Activated CD8-positive, alpha-beta T cell treated with anti-CD3 and anti-CD28 coated beads for 36 hours (primary cell): ENCODE data around the gene SS18. TPM values are rescaled to one million over a fixed set of nuclear protein-coding genes. Genes with fewer than 3 reads are reported as not detected.

Experiments used
- ATAC-seq: fragments of 200-7000 bp; cut with Tn5 transposase; one replicate; pipeline ENCODE4 v1.10.0; 2021; ENCODE audit warnings: mild to moderate bottlenecking, moderate library complexity
- CTCF ChIA-PET: fragments of 350-600 bp; sonication (Branson Sonifier 250); formaldehyde crosslinking; loops from one replicate; lab custom pipeline; 2021; ENCODE audit warnings: antibody characterized with exemption; lab: Charles Lee
- POLR2A ChIA-PET: fragments of 350-600 bp; sonication (Branson Sonifier 250); formaldehyde crosslinking; loops from one replicate; lab custom pipeline; 2021; ENCODE audit warnings: antibody characterized with exemption; lab: Charles Lee
- DNase-seq: peaks from one replicate; pipeline ENCODE4 v3.0.0-alpha.2; 2020
- H3K27ac Mint-ChIP-seq: one replicate; pipeline ENCODE4 v1.8.0; 2021; ENCODE audit warnings: mild to moderate bottlenecking, mixed read lengths
- H3K27me3 Mint-ChIP-seq: one replicate; pipeline ENCODE4 v1.8.0; 2021; ENCODE audit warnings: mixed read lengths
- H3K36me3 Mint-ChIP-seq: one replicate; pipeline ENCODE4 v1.8.0; 2021; ENCODE audit warnings: low read depth, mixed read lengths
- H3K4me1 Mint-ChIP-seq: one replicate; pipeline ENCODE4 v1.8.0; 2021; ENCODE audit warnings: low read depth, mixed read lengths
- H3K4me3 Mint-ChIP-seq: one replicate; pipeline ENCODE4 v1.8.0; 2021; ENCODE audit warnings: mild to moderate bottlenecking, moderate library complexity, mixed read lengths
- H3K9me3 Mint-ChIP-seq: one replicate; pipeline ENCODE4 v1.8.0; 2021; ENCODE audit warnings: mixed read lengths
- intact Hi-C: fragments of 100-400 bp; cut with micrococcal nuclease; formaldehyde crosslinking; loops from one replicate; pipeline ENCODE4 v1.10.0; 2022
- total RNA-seq, 2 experiments: library from RNA; stranded (reverse); gene quantifications; one replicate each; pipeline ENCODE4 v1.2.3, GENCODE V29; 2021
- TF ChIP-seq, protein P1 (sequence below): fragments of 200-600 bp; IDR thresholded peaks from one replicate; pipeline ENCODE4 v1.8.0; 2022; ENCODE audit warnings: antibody characterized with exemption, mild to moderate bottlenecking

SS18 gene
- total RNA-seq, 2 experiments from 2014 or later, result 37.4 to 38.2 TPM

DNA sequence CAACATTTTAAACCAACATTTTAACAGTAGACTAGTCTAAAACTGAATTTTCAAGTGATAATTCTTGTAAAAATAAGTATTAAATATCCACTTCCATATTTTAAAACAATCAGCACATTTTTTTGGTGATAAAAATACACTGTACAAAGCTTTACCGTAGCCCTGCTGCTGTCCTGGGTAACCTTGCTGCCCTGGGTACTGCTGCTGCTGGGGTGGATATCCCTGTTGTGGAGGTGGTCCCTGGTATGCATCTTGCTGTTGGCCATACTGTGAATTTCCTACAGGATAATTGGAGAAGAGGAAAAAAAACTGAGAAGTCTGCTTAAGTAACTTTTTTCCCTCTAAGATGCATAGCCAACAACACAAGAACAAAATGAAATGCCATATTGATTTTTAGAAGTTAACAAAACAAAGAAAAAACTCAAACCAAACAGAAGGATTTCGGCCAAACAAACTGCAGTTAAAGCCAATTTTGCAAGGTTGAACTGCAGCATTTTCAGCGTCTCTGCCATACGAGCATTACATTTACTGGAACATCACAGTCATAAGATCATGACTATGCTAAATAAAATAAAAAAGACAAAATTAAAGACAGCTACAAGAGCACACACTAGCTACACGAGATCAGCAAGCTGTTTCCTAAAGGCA is 55.4 kb downstream of the SS18 start:
- TF ChIP-seq, protein P1, sequence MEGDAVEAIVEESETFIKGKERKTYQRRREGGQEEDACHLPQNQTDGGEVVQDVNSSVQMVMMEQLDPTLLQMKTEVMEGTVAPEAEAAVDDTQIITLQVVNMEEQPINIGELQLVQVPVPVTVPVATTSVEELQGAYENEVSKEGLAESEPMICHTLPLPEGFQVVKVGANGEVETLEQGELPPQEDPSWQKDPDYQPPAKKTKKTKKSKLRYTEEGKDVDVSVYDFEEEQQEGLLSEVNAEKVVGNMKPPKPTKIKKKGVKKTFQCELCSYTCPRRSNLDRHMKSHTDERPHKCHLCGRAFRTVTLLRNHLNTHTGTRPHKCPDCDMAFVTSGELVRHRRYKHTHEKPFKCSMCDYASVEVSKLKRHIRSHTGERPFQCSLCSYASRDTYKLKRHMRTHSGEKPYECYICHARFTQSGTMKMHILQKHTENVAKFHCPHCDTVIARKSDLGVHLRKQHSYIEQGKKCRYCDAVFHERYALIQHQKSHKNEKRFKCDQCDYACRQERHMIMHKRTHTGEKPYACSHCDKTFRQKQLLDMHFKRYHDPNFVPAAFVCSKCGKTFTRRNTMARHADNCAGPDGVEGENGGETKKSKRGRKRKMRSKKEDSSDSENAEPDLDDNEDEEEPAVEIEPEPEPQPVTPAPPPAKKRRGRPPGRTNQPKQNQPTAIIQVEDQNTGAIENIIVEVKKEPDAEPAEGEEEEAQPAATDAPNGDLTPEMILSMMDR, result no peak
- H3K4me1 Mint-ChIP-seq, result peaks cover 2% of the 10 kb centered on the region
- DNase-seq, result no peak
- ChIA-PET POLR2A (no interaction called here), CTCF (no interaction called here)
- H3K36me3 Mint-ChIP-seq, result peaks cover 53% of the 10 kb centered on the region
- no peak for ATAC-seq
- no peaks in the 10 kb centered on the region for H3K27me3 Mint-ChIP-seq
- H3K27ac Mint-ChIP-seq, result no peak overlapping the region
- no peaks in the 10 kb centered on the region for H3K9me3 Mint-ChIP-seq
- no peak overlapping the region for H3K4me3 Mint-ChIP-seq
- intact Hi-C loops, result no loop called here

DNA sequence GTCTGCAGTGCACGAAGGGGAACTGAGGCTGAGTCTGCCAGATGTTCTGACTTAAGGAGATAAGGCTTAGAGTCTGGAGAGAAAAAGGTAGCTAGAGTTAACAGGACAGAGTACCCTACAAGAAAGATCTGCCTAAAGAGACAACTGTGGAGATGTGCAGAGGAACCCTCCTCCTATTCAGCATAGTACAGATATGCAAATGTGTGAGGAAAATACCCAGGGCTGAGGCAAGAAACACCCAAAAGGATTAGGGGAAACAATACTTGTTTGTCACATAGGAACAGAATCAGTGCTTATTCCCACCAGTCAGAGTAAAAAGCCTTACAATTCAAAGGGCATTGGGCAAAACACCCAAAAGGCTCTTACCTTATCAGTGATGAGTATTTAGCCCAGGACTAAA is 67.8 kb downstream of the SS18 start:
- no peaks in the 10 kb centered on the region for H3K27me3 Mint-ChIP-seq
- peaks cover 7% of the 10 kb centered on the region for H3K4me1 Mint-ChIP-seq
- no peak for DNase-seq
- ChIA-PET CTCF (no interaction called here), POLR2A (no interaction called here)
- no peak overlapping the region for H3K4me3 Mint-ChIP-seq
- TF ChIP-seq, protein P1, result no peak
- no peak overlapping the region for H3K27ac Mint-ChIP-seq
- no peaks in the 10 kb centered on the region for H3K9me3 Mint-ChIP-seq
- intact Hi-C loops, result no loop called here
- peaks cover 56% of the 10 kb centered on the region for H3K36me3 Mint-ChIP-seq
- no peak for ATAC-seq

DNA sequence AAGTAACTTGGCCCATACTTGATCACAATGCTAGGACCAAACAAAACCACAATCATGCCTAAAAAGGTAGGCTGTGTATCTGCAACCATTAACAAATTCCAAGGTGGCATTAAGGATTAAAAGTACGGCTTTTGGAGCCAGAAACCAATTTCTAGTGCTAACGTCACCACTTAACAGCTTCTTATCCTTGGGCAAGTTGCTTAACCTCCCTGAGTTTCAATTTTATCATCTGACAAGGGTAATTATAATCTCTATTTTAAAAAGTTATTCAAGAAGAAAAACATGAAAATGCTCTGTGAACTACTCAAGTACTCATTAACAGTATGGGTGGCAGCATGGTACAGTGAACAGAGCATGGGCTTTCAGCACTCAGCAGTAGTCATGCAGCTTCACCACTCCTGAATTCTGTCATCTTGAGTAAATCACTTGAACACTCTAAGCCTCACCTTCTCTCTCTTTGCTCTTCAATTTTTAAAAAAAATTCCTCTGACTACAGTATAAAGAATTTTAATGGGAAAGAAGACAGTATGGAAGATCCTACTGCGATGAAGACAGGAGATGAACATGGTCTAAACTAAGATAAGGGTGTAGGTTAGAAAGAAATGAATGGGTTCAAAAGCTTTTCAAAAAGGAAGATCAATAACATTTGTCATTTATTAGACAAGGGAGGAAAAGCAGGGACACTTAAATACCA is 69.2 kb downstream of the SS18 start:
- no peaks in the 10 kb centered on the region for H3K9me3 Mint-ChIP-seq

DNA sequence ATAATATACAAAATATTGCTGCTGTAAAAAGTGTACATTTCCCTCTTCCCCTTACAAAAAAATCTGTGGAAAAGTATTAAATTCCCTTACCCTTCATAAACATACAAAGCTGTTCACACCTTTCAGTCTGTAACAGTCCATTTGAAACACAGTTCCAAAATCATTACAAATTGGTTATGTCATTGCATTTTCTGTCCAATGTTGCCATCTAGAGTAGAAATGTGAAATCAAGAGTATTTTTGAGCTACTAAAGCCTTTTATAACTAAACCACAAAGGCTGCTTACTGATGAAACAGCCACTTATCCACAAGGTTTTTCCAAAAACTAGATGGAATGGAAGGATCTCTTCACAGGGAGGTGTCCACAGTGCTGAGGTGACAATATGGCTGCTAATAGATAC is 72.5 kb downstream of the SS18 start:
- ChIA-PET POLR2A (no interaction called here), CTCF (interaction anchor here (1.3 kb wide), 1 partner anchor 13 kb away, joined by 5 read pairs; no protein-coding TSS in a partner anchor)
- Mint-ChIP-seq H3K36me3 (peaks cover 35% of the 10 kb centered on the region), H3K4me3 (no peak overlapping the region), H3K4me1 (no peaks in the 10 kb centered on the region), H3K27ac (no peak overlapping the region), H3K9me3 (no peaks in the 10 kb centered on the region), H3K27me3 (no peaks in the 10 kb centered on the region)
- TF ChIP-seq, protein P1, result no peak
- ATAC-seq, result no peak
- intact Hi-C loops, result no loop called here
- DNase-seq, result no peak

More for the DNA sequence above, 69.2 kb downstream of the SS18 start:
- ChIA-PET CTCF (no interaction called here), POLR2A (no interaction called here)
- no peak for ATAC-seq
- Mint-ChIP-seq H3K27ac (no peak overlapping the region), H3K4me3 (no peak overlapping the region), H3K36me3 (peaks cover 56% of the 10 kb centered on the region), H3K27me3 (no peaks in the 10 kb centered on the region), H3K4me1 (peaks cover 7% of the 10 kb centered on the region)
- no peak for DNase-seq
- TF ChIP-seq, protein P1, result no peak
- intact Hi-C loops, result no loop called here

DNA sequence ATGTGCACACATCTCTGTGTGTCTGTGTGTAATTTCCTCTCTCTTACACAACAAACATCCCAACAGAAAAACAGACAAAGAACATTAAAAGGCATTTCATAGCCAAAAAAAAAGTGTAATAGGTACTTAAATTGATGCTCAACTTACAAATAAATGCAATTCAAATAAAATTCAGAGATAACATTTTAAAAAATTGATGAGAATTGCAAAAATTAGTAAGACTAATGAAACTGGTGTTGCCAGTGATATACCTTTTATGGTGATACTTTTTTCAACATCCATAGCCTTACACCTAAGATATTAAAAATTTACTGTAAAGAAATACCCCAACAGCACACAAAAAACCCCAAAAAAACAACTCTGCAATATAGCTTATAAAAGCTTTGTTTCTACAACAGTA is 76.0 kb downstream of the SS18 start:
- intact Hi-C loops, result no loop called here
- no peak for DNase-seq
- no peaks in the 10 kb centered on the region for H3K4me1 Mint-ChIP-seq
- H3K4me3 Mint-ChIP-seq, result no peak overlapping the region
- H3K9me3 Mint-ChIP-seq, result no peaks in the 10 kb centered on the region
- ATAC-seq, result no peak
- H3K36me3 Mint-ChIP-seq, result peaks cover 31% of the 10 kb centered on the region
- TF ChIP-seq, protein P1, result no peak
- ChIA-PET CTCF (interaction anchor here (1.4 kb wide), 1 partner anchor 93 kb away, joined by 4 read pairs; no protein-coding TSS in a partner anchor), POLR2A (no interaction called here)
- no peaks in the 10 kb centered on the region for H3K27me3 Mint-ChIP-seq
- H3K27ac Mint-ChIP-seq, result no peak overlapping the region
